Measurements from ENCODE around the gene KCNN1. TPM values are rescaled to one million over a fixed set of nuclear protein-coding genes. Genes with fewer than 3 reads are reported as not detected.
A peak's percentile ranks its signal among the peaks of the same experiment; 100 is the strongest.
"Not testable (repeated sequence)": the region's sequence is repeated elsewhere in the genome, so short reads cannot be mapped to it uniquely, and the experiment has no call there.

The KCNN1 gene
- total and polyA plus RNA-seq, 8 donors: 0.23 to 0.46 TPM; not detected in 6

GRCh38 chr19:18021121-18021755, 54.3 kb downstream of the KCNN1 start:
- peak overlapping the region in 1 of 4 donors; percentile 13 for H3K4me3 ChIP-seq
- H3K9me3 ChIP-seq: no peaks in the 10 kb centered on the region
- H3K27me3 ChIP-seq: no peaks in the 10 kb centered on the region
- WGBS, 5 donors: 17 to 24% (median 19%) methylated on average over 10 to 21 of the region's 21 CpGs
- TF ChIP-seq POLR2AphosphoS5 (IDR thresholded peaks at IDR 0.05) (peak in 2 of 3 donors; percentile 23 to 57), POLR2A (IDR thresholded peaks at IDR 0.05) (no peak)
- H3K36me3 ChIP-seq: no peaks in the 10 kb centered on the region
- peaks cover 57 to 77% (median 75%) of the 10 kb centered on the region in 4 donors for H3K4me1 ChIP-seq
- DNase-seq: peak; percentile 84 to 88
- intact Hi-C loops (cut with DNase I; ENCODE audit: low total_unique reads): no loop called here
- H3K27ac ChIP-seq: peak overlapping the region; percentile 62 to 89 (median 85)

GRCh38 chr19:18023622-18024251, 56.8 kb downstream of the KCNN1 start:
- peak; percentile 64 to 90 for DNase-seq
- Histone ChIP-seq H3K27me3 (no peaks in the 10 kb centered on the region), H3K27ac (peak overlapping the region; percentile 41 to 89 (median 85)), H3K36me3 (no peaks in the 10 kb centered on the region), H3K4me3 (no peak overlapping the region), H3K4me1 (peaks cover 37 to 54% (median 51%) of the 10 kb centered on the region in 4 donors), H3K9me3 (no peaks in the 10 kb centered on the region)
- intact Hi-C loops (cut with DNase I; ENCODE audit: low total_unique reads): no loop called here
- TF ChIP-seq POLR2A (IDR thresholded peaks at IDR 0.05) (no peak), POLR2AphosphoS5 (IDR thresholded peaks at IDR 0.05) (peak; percentile 44 to 62 (median 60)), EP300 (IDR thresholded peaks at IDR 0.05) (peak; percentile 62)
- TF ChIP-seq, protein P1, sequence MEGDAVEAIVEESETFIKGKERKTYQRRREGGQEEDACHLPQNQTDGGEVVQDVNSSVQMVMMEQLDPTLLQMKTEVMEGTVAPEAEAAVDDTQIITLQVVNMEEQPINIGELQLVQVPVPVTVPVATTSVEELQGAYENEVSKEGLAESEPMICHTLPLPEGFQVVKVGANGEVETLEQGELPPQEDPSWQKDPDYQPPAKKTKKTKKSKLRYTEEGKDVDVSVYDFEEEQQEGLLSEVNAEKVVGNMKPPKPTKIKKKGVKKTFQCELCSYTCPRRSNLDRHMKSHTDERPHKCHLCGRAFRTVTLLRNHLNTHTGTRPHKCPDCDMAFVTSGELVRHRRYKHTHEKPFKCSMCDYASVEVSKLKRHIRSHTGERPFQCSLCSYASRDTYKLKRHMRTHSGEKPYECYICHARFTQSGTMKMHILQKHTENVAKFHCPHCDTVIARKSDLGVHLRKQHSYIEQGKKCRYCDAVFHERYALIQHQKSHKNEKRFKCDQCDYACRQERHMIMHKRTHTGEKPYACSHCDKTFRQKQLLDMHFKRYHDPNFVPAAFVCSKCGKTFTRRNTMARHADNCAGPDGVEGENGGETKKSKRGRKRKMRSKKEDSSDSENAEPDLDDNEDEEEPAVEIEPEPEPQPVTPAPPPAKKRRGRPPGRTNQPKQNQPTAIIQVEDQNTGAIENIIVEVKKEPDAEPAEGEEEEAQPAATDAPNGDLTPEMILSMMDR (IDR thresholded peaks at IDR 0.05): no peak
- 53 to 70% (median 66%) methylated on average over 19 to 23 of the region's 23 CpGs for WGBS, 5 donors

GRCh38 chr19:18027151-18027550, 60.2 kb downstream of the KCNN1 start:
- Histone ChIP-seq H3K4me3 (no peak overlapping the region), H3K36me3 (no peaks in the 10 kb centered on the region), H3K9me3 (no peaks in the 10 kb centered on the region), H3K27me3 (no peaks in the 10 kb centered on the region), H3K27ac (no peak overlapping the region), H3K4me1 (peaks cover 17 to 46% (median 26%) of the 10 kb centered on the region in 4 donors)
- DNase-seq: no peak
- intact Hi-C loops (cut with DNase I; ENCODE audit: low total_unique reads): no loop called here
- WGBS, 5 donors: 78 to 98% (median 94%) methylated on average over 4 of the region's 4 CpGs
- TF ChIP-seq, protein P1 (IDR thresholded peaks at IDR 0.05): no peak
- TF ChIP-seq POLR2AphosphoS5 (IDR thresholded peaks at IDR 0.05) (no peak), POLR2A (IDR thresholded peaks at IDR 0.05) (no peak), EP300 (IDR thresholded peaks at IDR 0.05) (no peak)

GRCh38 chr19:18029617-18030338, 62.9 kb downstream of the KCNN1 start:
- Histone ChIP-seq H3K27me3 (no peaks in the 10 kb centered on the region), H3K9me3 (no peaks in the 10 kb centered on the region), H3K4me1 (peaks cover 5 to 28% (median 11%) of the 10 kb centered on the region in 4 donors), H3K27ac (peak overlapping the region in 3 of 5 donors; percentile 26 to 42 (median 38)), H3K4me3 (no peak overlapping the region), H3K36me3 (no peaks in the 10 kb centered on the region)
- DNase-seq: peak; percentile 51 to 61
- TF ChIP-seq EP300 (IDR thresholded peaks at IDR 0.05) (no peak), POLR2A (IDR thresholded peaks at IDR 0.05) (no peak), POLR2AphosphoS5 (IDR thresholded peaks at IDR 0.05) (no peak)
- TF ChIP-seq, protein P1 (IDR thresholded peaks at IDR 0.05): no peak
- intact Hi-C loops (cut with DNase I; ENCODE audit: low total_unique reads): no loop called here
- WGBS, 5 donors: 23 to 33% (median 25%) methylated on average over 6 to 8 of the region's 8 CpGs

GRCh38 chr19:18031401-18031800, 64.5 kb downstream of the KCNN1 start:
- H3K27ac ChIP-seq; H3K36me3 ChIP-seq; H3K4me3 ChIP-seq; H3K9me3 ChIP-seq; H3K27me3 ChIP-seq; intact Hi-C loops (cut with DNase I; ENCODE audit: low total_unique reads); DNase-seq: not testable (repeated sequence)
- H3K4me1 ChIP-seq: peaks cover 5 to 28% (median 11%) of the 10 kb centered on the region in 4 donors
- WGBS, 5 donors: 69 to 77% (median 72%) methylated on average over 5 of the region's 5 CpGs

- H3K27ac ChIP-seq; H3K36me3 ChIP-seq; DNase-seq; intact Hi-C loops (cut with DNase I; ENCODE audit: low total_unique reads); H3K27me3 ChIP-seq; H3K4me3 ChIP-seq; H3K9me3 ChIP-seq: not testable (repeated sequence)
- H3K4me1 ChIP-seq: peaks cover 5 to 28% (median 11%) of the 10 kb centered on the region in 4 donors
- WGBS, 5 donors: 75 to 87% (median 81%) methylated on average over 2 of the region's 2 CpGs
Observed at GRCh38 chr19:18032102-18032501, 65.2 kb downstream of the KCNN1 start.
